Panc1 (cell line): Measurements from ENCODE around the gene AGBL4. TPM values are rescaled to one million over a fixed set of nuclear protein-coding genes. Genes with fewer than 3 reads are reported as not detected.

Experiments
- ATAC-seq: fragments of 200-7000 bp; cut with Tn5 transposase; 2 replicates; pipeline ENCODE4 v1.9.1; 2020; ENCODE audit warnings: mild to moderate bottlenecking, moderate library complexity
- BruUV-seq: library from RNA; stranded (reverse); fragments of 400-500 nt; replicated peaks from 2 replicates; lab custom pipeline; 2021; lab: Mats Ljungman, UMichigan
- CTCF ChIA-PET: fragments of 300-600 bp; sonication (Branson Sonifier 250); formaldehyde crosslinking; loops from one replicate; lab custom pipeline; 2022; ENCODE audit warnings: antibody characterized with exemption; lab: Charles Lee
- POLR2A ChIA-PET: fragments of 300-600 bp; sonication (Branson Sonifier 250); formaldehyde crosslinking; loops from one replicate; lab custom pipeline; 2022; ENCODE audit warnings: antibody characterized with exemption; lab: Charles Lee
- DNase-seq: peaks from one replicate; pipeline ENCODE4 v3.0.0-alpha.2; 2010; ENCODE audit warnings: low read depth, low spot score
- H3K27ac ChIP-seq: 2 replicates; pipeline ENCODE4 v1.5.1; 2011; ENCODE audit warnings: mild to moderate bottlenecking, low read length, inconsistent platforms
- H3K27me3 ChIP-seq: fragments of 200-500 bp; sonication (Bioruptor generic); 2 replicates; pipeline ENCODE4 v1.6.0; 2014; ENCODE audit warnings: low read length, inconsistent platforms; ENCODE audit not compliant: control insufficient read depth, insufficient read depth
- H3K36me3 ChIP-seq: fragments of 200-500 bp; sonication (Bioruptor generic); 2 replicates; pipeline ENCODE4 v1.5.1; 2014; ENCODE audit warnings: inconsistent platforms, mild to moderate bottlenecking, low read length, moderate library complexity; ENCODE audit not compliant: control insufficient read depth, insufficient read depth
- H3K4me1 ChIP-seq: 2 replicates; pipeline ENCODE4 v1.5.1; 2011; ENCODE audit warnings: inconsistent platforms, mild to moderate bottlenecking, low read length, moderate library complexity; ENCODE audit not compliant: control insufficient read depth, insufficient read depth
- H3K4me3 ChIP-seq, 2 experiments: 2 replicates each; pipeline ENCODE4 v1.5.1; 2011 to 2012; ENCODE audit warnings: low read depth in 2 of 2, low read length in 2 of 2, mild to moderate bottlenecking in 2 of 2, inconsistent platforms in 1 of 2, moderate library complexity in 1 of 2
- H3K9me3 ChIP-seq: fragments of 200-500 bp; sonication (Bioruptor generic); 2 replicates; pipeline ENCODE4 v1.5.1; 2014; ENCODE audit warnings: low read depth, mild to moderate bottlenecking, inconsistent platforms, low read length, moderate library complexity; ENCODE audit not compliant: control insufficient read depth, insufficient read depth
- POLR2AphosphoS5 ChIP-seq: IDR thresholded peaks from 2 replicates; pipeline ENCODE4 v1.6.1; 2012; ENCODE audit warnings: mild to moderate bottlenecking, low read depth, low read length, moderate library complexity
- SIN3A ChIP-seq: IDR thresholded peaks from 2 replicates; pipeline ENCODE4 v1.6.1; 2012; ENCODE audit warnings: low read depth, mild to moderate bottlenecking, low read length, moderate library complexity, borderline replicate concordance; ENCODE audit not compliant: insufficient read depth
- TCF7L2 ChIP-seq: IDR thresholded peaks from 2 replicates; pipeline ENCODE4 v1.6.1; 2011; ENCODE audit warnings: mild to moderate bottlenecking, low read depth, low read length, inconsistent platforms
- in situ Hi-C: cut with HindIII; loops from 2 replicates; pipeline ENCODE4 v1.10.0; 2016; ENCODE audit warnings: low sequenced_read_pairs, low pct_unique_long_range_greater_than_20kb
- intact Hi-C: fragments of 100-400 bp; cut with micrococcal nuclease; formaldehyde crosslinking; loops from one replicate; pipeline ENCODE4 v1.10.0; 2022; ENCODE audit not compliant: unreplicated experiment
- total RNA-seq: library from RNA; stranded (reverse); gene quantifications from one replicate; pipeline ENCODE4 v1.2.1, GENCODE V29; 2021; ENCODE audit not compliant: unreplicated experiment
- TF ChIP-seq, protein P1 (sequence below): fragments of 450-650 bp; IDR thresholded peaks from 2 replicates; pipeline ENCODE4 v1.5.1; 2017; ENCODE audit warnings: mild to moderate bottlenecking
- TF ChIP-seq, protein P2 (sequence below), 2 experiments: IDR thresholded peaks; 2 replicates each; pipeline ENCODE4 v1.6.1; 2011 to 2012; ENCODE audit warnings: low read depth in 2 of 2, control low read depth in 1 of 2, low read length in 1 of 2, mild to moderate bottlenecking in 1 of 2, moderate library complexity in 1 of 2; ENCODE audit not compliant: insufficient read depth in 1 of 2

AGBL4 gene
- total RNA-seq, 1 experiment from 2014 or later: not detected

DNA sequence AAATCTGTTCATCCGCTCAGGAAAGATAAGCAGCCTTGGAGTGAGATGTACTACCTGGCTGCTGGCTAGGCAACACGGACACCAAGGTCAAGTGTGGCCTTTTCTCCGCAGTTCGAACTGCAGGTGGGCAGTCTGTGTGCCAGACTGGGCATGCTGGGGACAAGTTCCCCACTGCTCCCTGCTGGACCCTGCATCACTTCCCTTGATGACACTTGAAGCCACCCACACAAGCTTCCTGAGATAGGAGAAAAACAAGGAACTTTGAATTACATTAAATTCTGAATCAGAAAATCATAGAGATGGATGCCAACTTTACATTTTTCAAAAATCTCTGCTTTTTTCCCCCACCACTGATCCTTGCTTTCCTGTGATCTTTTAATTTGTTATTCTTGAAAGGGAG lies 1285.4 kb downstream of the AGBL4 start:
- ChIA-PET CTCF (no interaction called here), POLR2A (no interaction called here)
- H3K4me1 ChIP-seq: no peaks in the 10 kb centered on the region
- no peaks in the 10 kb centered on the region for H3K9me3 ChIP-seq
- in situ Hi-C loops: no loop called here
- BruUV-seq: no TSS peak
- no peaks in the 10 kb centered on the region for H3K27me3 ChIP-seq
- TF ChIP-seq POLR2AphosphoS5: no peak
- H3K36me3 ChIP-seq: no peaks in the 10 kb centered on the region
- no peak overlapping the region for H3K27ac ChIP-seq
- intact Hi-C loops: no loop called here
- ATAC-seq: no peak
- DNase-seq: no peak
- no peak overlapping the region for H3K4me3 ChIP-seq

DNA sequence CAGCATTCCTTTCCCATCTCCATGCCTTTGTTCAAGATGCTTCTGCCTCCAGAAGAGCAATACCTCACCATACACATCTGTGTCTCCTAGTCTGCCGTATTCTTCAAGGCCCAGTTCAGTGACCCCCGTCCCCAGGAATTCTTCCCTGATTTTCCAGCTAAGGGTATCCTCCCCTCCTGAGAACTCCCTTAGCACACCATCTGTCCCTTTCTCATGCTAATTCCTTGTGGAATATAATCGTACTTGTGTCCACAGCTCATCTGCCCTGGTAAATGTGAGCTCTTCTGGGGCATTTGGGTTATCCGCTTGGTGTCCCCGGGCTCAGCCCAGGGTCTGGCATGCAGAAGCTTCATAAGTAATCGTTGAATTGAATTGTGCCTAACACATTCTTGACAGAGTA lies 1288.0 kb downstream of the AGBL4 start:
- DNase-seq (no peak), ATAC-seq (no peak)
- CTCF ChIA-PET: no interaction called here
- Histone ChIP-seq H3K9me3 (no peaks in the 10 kb centered on the region), H3K27me3 (no peaks in the 10 kb centered on the region), H3K27ac (no peak overlapping the region), H3K36me3 (no peaks in the 10 kb centered on the region), H3K4me1 (no peaks in the 10 kb centered on the region), H3K4me3 (no peak overlapping the region)
- POLR2A ChIA-PET: no interaction called here
- intact Hi-C loops (no loop called here), in situ Hi-C loops (no loop called here)
- BruUV-seq: no TSS peak
- TF ChIP-seq SIN3A (no peak), TCF7L2 (no peak), POLR2AphosphoS5 (no peak)
- TF ChIP-seq, protein P1, sequence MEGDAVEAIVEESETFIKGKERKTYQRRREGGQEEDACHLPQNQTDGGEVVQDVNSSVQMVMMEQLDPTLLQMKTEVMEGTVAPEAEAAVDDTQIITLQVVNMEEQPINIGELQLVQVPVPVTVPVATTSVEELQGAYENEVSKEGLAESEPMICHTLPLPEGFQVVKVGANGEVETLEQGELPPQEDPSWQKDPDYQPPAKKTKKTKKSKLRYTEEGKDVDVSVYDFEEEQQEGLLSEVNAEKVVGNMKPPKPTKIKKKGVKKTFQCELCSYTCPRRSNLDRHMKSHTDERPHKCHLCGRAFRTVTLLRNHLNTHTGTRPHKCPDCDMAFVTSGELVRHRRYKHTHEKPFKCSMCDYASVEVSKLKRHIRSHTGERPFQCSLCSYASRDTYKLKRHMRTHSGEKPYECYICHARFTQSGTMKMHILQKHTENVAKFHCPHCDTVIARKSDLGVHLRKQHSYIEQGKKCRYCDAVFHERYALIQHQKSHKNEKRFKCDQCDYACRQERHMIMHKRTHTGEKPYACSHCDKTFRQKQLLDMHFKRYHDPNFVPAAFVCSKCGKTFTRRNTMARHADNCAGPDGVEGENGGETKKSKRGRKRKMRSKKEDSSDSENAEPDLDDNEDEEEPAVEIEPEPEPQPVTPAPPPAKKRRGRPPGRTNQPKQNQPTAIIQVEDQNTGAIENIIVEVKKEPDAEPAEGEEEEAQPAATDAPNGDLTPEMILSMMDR: no peak
- TF ChIP-seq, protein P2, sequence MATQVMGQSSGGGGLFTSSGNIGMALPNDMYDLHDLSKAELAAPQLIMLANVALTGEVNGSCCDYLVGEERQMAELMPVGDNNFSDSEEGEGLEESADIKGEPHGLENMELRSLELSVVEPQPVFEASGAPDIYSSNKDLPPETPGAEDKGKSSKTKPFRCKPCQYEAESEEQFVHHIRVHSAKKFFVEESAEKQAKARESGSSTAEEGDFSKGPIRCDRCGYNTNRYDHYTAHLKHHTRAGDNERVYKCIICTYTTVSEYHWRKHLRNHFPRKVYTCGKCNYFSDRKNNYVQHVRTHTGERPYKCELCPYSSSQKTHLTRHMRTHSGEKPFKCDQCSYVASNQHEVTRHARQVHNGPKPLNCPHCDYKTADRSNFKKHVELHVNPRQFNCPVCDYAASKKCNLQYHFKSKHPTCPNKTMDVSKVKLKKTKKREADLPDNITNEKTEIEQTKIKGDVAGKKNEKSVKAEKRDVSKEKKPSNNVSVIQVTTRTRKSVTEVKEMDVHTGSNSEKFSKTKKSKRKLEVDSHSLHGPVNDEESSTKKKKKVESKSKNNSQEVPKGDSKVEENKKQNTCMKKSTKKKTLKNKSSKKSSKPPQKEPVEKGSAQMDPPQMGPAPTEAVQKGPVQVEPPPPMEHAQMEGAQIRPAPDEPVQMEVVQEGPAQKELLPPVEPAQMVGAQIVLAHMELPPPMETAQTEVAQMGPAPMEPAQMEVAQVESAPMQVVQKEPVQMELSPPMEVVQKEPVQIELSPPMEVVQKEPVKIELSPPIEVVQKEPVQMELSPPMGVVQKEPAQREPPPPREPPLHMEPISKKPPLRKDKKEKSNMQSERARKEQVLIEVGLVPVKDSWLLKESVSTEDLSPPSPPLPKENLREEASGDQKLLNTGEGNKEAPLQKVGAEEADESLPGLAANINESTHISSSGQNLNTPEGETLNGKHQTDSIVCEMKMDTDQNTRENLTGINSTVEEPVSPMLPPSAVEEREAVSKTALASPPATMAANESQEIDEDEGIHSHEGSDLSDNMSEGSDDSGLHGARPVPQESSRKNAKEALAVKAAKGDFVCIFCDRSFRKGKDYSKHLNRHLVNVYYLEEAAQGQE (IDR thresholded peaks at IDR 0.05; ENCODE audit: insufficient read depth in 1 of 2, low read depth in 2 of 2, low read length in 1 of 2): no peak

DNA sequence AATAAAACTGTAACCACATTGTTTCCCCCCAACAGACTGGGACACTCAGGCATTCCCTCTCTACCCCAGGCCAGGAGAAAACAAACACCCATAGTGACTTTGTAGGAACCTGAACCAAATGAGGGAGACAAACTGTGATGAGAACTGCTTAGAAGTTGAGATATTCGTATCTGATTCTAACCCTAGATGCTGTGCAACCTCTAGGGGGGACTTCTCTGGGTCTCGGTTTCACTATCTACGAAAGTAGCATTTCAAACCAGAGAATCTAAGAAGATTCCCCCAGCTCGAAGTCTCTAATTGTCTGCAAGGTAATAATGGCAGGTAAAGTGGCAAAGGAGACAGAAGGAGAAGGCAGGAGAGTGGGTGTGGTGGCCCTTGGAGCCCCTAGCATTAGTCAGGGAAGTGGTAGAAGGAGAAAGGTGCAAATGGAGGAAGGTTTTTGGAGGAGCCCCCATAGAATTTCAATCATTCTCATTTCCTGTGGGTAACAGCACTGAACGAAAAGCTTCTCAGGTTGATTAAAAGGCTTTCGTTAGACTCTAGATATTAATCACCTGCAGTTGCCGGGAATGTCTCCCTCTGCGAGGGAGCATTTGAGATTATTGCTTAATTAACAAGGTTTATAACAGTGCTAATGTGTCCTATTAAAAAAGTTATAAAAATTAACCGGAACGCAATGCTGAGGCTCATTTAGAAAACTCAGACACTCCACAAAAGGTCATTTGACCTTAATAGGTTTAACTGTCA lies 1293.4 kb downstream of the AGBL4 start:
- TF ChIP-seq SIN3A: no peak
- TF ChIP-seq, protein P1: no peak
- TF ChIP-seq, protein P2 (IDR thresholded peaks at IDR 0.05; ENCODE audit: insufficient read depth in 1 of 2, low read depth in 2 of 2, low read length in 1 of 2): no peak
- TF ChIP-seq TCF7L2: no peak
- TF ChIP-seq POLR2AphosphoS5: no peak

More for the DNA sequence above, 1293.4 kb downstream of the AGBL4 start:
- Histone ChIP-seq H3K36me3 (no peaks in the 10 kb centered on the region), H3K4me1 (no peaks in the 10 kb centered on the region), H3K9me3 (no peaks in the 10 kb centered on the region), H3K4me3 (no peak overlapping the region), H3K27ac (no peak overlapping the region), H3K27me3 (peaks cover 4% of the 10 kb centered on the region; the same call in 1 of the 2 replicates)
- in situ Hi-C loops (no loop called here), intact Hi-C loops (no loop called here)
- POLR2A ChIA-PET: no interaction called here
- no peak for ATAC-seq
- DNase-seq: no peak
- no TSS peak for BruUV-seq
- CTCF ChIA-PET: no interaction called here
